Adrenal gland (tissue), 12 donors: ENCODE results near the gene ZBTB32. TPM values are rescaled to one million over a fixed set of nuclear protein-coding genes. Genes with fewer than 3 reads are reported as not detected.

Source experiments
- DNase-seq, 7 donors: peaks; one replicate each; pipeline ENCODE4 v3.0.0-alpha.2; 2019 to 2020
- H3K27ac ChIP-seq, 5 donors: fragments of 200-600 bp; sonication (generic) in 4 of 5; 1 replicate in 3 of 5; 2 replicates in 2 of 5; pipeline versions ENCODE4 v1.5.1 to v1.8.0; 2016 to 2020; ENCODE audit warnings: mild to moderate bottlenecking in 1 of 5
- H3K27me3 ChIP-seq: fragments of 200-600 bp; 2 replicates; pipeline ENCODE4 v1.8.0; 2021
- H3K36me3 ChIP-seq, 2 donors: fragments of 200-600 bp; replicated peaks in 1 of 2; 1 replicate in 1 of 2; 2 replicates in 1 of 2; pipeline versions ENCODE4 v1.5.1 to v1.8.0; 2018 to 2022
- H3K4me1 ChIP-seq, 2 donors: fragments of 200-600 bp; replicated peaks in 1 of 2; 1 replicate in 1 of 2; 2 replicates in 1 of 2; pipeline versions ENCODE4 v1.5.1 to v1.8.0; 2018 to 2021
- H3K4me3 ChIP-seq, 4 donors: fragments of 200-600 bp; sonication (generic) in 3 of 4; one replicate each; pipeline ENCODE4 v1.5.1; 2016 to 2018
- H3K9me3 ChIP-seq, 3 donors: fragments of 200-600 bp; sonication (generic) in 1 of 3; replicated peaks in 1 of 3; 1 replicate in 2 of 3; 2 replicates in 1 of 3; pipeline versions ENCODE4 v1.5.1 to v1.8.0; 2016 to 2021
- POLR2A ChIP-seq, 2 donors: fragments of 450-650 bp; IDR thresholded peaks; one replicate each; pipeline ENCODE4 v1.6.1; 2017; ENCODE audit warnings: antibody characterized with exemption in 2 of 2, mild to moderate bottlenecking in 2 of 2, moderate library complexity in 1 of 2
- WGBS, 4 donors: extraction: QIAGEN DNeasy Blood & Tissue Kit in 2 of 4; methylation state at CpG; one replicate each; pipeline versions ENCODE4 v1.1.5 to v1.1.7; 2013 to 2017; 5-methylcytosine and 5-hydroxymethylcytosine counted together
- intact Hi-C, 2 donors: fragments of 100-400 bp; cut with DNase I; formaldehyde crosslinking; loops; one replicate each; pipeline versions ENCODE4 v1.14.1 to v1.15.0; 2022 to 2023
- polyA plus RNA-seq, 3 donors: library from polyadenylated mRNA; stranded (reverse); fragments of 200-250 nt in 2 of 3; fragments of 350-450 nt in 1 of 3; fragmentation: Illumina TruSeq in 1 of 3; extraction: RNeasy Lipid Tissue Mini Kit (QIAGEN cat#74804) in 1 of 3; gene quantifications; one replicate each; pipeline ENCODE4 v1.2.3, GENCODE V29; 2013 to 2014
- total RNA-seq, 9 donors: library from RNA; depleted of rRNA in 4 of 9; stranded (reverse); fragments of >200 nt in 4 of 9; fragments of 120-200 nt in 1 of 9; fragmentation: NEBNext Ultra II Directional in 1 of 9; extraction: Animal tissue kit (Norgen Biotek cat#: 25700) in 1 of 9; gene quantifications; one replicate each; pipeline versions ENCODE4 v1.1.0 to v1.2.4, GENCODE V29; 2013 to 2023
- TF ChIP-seq, protein P1 (sequence below), 6 experiments: fragments of 450-650 bp in 4 of 6; fragments of 200-600 bp in 2 of 6; sonication (generic) in 1 of 6; IDR thresholded peaks; 1 replicate in 5 of 6; 2 replicates in 1 of 6; pipeline versions ENCODE4 v1.5.1 to v1.8.0; 2016 to 2021; ENCODE audit warnings: antibody characterized with exemption in 6 of 6, mild to moderate bottlenecking in 2 of 6, moderate library complexity in 1 of 6
- donor health status: healthy with polysubstance abuse.
- donor health status: Bipolar disorder and iron deficiency.
- donor health status: DM: yes; HTN: yes; CAD: no.
- donor health status: DM: no; HTN: no; CAD: no.
- donor health status: DM: no; HTN: no; CAD: no.
- donor health status: DM: yes; HTN: yes; CAD: no.

ZBTB32 gene
- total and polyA plus RNA-seq, 12 donors, result 0.27 to 0.40 (median 0.38) TPM; not detected in 9

DNA sequence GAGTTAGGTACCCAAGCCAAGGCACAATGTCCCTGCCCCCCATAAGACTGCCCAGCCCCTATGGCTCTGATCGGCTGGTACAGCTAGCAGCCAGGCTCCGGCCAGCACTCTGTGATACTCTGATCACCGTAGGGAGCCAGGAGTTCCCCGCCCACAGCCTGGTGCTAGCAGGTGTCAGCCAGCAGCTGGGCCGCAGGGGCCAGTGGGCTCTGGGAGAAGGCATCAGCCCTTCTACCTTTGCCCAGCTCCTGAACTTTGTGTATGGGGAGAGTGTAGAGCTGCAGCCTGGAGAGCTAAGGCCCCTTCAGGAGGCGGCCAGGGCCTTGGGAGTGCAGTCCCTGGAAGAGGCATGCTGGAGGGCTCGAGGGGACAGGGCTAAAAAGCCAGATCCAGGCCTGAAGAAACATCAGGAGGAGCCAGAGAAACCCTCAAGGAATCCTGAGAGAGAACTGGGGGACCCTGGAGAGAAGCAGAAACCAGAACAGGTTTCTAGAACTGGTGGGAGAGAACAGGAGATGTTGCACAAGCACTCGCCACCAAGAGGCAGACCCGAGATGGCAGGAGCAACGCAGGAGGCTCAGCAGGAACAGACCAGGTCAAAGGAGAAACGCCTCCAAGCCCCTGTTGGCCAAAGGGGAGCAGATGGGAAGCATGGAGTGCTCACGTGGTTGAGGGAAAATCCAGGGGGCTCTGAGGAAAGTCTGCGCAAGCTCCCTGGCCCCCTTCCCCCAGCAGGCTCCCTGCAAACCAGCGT is 10.4 kb downstream of the ZBTB32 start:
- intact Hi-C loops, result loop anchor here in 1 of 2 donors (10.0 kb wide), 1 partner anchor 170 kb away; the partner anchor contains the start of gene TMEM147
- no peak for DNase-seq
- Histone ChIP-seq H3K4me3 (no peak overlapping the region), H3K4me1 (peaks cover 21% of the 10 kb centered on the region in 2 donors), H3K27me3 (no peaks in the 10 kb centered on the region), H3K36me3 (peaks cover 0 to under 1% of the 10 kb centered on the region in 2 donors), H3K27ac (no peak overlapping the region), H3K9me3 (no peaks in the 10 kb centered on the region)
- TF ChIP-seq, protein P1, sequence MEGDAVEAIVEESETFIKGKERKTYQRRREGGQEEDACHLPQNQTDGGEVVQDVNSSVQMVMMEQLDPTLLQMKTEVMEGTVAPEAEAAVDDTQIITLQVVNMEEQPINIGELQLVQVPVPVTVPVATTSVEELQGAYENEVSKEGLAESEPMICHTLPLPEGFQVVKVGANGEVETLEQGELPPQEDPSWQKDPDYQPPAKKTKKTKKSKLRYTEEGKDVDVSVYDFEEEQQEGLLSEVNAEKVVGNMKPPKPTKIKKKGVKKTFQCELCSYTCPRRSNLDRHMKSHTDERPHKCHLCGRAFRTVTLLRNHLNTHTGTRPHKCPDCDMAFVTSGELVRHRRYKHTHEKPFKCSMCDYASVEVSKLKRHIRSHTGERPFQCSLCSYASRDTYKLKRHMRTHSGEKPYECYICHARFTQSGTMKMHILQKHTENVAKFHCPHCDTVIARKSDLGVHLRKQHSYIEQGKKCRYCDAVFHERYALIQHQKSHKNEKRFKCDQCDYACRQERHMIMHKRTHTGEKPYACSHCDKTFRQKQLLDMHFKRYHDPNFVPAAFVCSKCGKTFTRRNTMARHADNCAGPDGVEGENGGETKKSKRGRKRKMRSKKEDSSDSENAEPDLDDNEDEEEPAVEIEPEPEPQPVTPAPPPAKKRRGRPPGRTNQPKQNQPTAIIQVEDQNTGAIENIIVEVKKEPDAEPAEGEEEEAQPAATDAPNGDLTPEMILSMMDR (IDR thresholded peaks at IDR 0.05), result no peak
- TF ChIP-seq POLR2A (IDR thresholded peaks at IDR 0.05), result no peak
- 69 to 81% (median 78%) methylated on average over 10 to 14 of the region's 14 CpGs for WGBS, 4 donors

DNA sequence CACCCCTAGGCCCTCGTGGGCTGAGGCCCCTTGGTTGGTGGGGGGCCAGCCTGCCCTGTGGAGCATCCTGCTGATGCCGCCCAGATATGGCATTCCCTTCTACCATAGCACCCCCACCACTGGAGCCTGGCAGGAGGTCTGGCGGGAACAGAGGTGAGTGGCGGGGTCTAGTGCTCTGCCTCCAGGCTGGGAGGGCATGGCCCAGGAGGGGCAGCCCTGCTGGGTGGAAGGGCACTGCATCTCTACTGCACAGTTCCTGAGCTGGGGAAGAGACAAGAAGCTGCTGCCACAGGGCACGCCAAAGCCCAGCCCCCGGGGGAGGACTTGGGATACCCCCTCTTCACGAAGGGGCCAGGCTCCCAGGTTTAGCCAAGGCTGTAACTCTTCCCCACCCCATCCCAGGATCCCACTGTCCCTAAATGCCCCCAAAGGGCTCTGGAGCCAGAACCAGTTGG is 11.0 kb downstream of the ZBTB32 start:
- no peaks in the 10 kb centered on the region for H3K9me3 ChIP-seq
- intact Hi-C loops, result loop anchor here in 1 of 2 donors (10.0 kb wide), 1 partner anchor 171 kb away; the partner anchor contains the start of gene TMEM147
- TF ChIP-seq, protein P1 (IDR thresholded peaks at IDR 0.05), result no peak
- TF ChIP-seq POLR2A (IDR thresholded peaks at IDR 0.05), result no peak
- H3K27ac ChIP-seq, result no peak overlapping the region
- peaks cover 21 to 26% of the 10 kb centered on the region in 2 donors for H3K4me1 ChIP-seq
- peak in 2 of 7 donors; percentile 8 to 25 for DNase-seq
- peaks cover 0 to 6% of the 10 kb centered on the region in 2 donors for H3K36me3 ChIP-seq
- no peaks in the 10 kb centered on the region for H3K27me3 ChIP-seq
- 81 to 87% (median 82%) methylated on average over 6 to 7 of the region's 7 CpGs; no CpG with 5 or more reads in 1 of the 4 donors for WGBS, 4 donors
- H3K4me3 ChIP-seq, result peak overlapping the region in 1 of 4 donors; percentile 99

DNA sequence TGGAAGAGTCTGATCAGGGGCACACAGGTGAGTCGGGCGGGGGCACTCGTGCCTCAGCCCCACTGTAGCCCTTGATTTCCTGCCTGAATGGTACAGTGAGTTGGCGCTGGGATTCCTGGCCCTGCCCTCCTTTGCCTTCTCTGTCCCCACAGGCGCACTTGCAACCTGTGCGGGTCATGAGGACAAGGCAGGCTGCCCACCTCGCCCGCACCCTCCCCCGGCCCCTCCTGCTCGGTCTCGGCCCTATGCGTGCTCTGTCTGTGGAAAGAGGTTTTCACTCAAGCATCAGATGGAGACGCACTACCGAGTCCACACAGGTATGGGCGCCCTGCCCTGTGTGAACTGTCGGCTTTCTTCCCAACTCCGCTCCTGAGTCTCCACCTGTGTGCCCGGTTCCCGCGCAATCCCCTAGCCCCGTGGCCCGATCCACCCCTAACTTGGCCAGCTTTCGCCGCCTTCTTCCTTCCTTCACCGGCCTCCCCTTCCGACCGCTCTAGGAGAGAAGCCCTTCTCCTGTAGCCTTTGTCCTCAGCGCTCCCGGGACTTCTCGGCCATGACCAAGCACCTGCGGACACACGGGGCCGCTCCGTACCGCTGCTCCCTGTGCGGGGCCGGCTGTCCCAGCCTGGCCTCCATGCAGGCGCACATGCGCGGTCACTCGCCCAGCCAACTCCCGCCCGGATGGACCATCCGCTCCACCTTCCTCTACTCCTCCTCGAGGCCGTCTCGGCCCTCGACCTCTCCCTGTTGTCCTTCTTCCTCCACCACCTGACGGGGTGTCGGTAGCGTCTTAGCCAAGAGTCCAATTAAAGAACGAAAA is 11.8 kb downstream of the ZBTB32 start:
- TF ChIP-seq, protein P1 (IDR thresholded peaks at IDR 0.05), result no peak
- no peak for TF ChIP-seq POLR2A (IDR thresholded peaks at IDR 0.05)

More for the DNA sequence above, 11.8 kb downstream of the ZBTB32 start:
- H3K27me3 ChIP-seq, result no peaks in the 10 kb centered on the region
- peaks cover 21 to 26% of the 10 kb centered on the region in 2 donors for H3K4me1 ChIP-seq
- intact Hi-C loops, result loop anchor here in 1 of 2 donors (2.0 to 10.0 kb wide), 2 partner anchors 21 to 171 kb away; partner anchors contain the start of gene TMEM147
- 0 to 5% (median 3%) methylated on average over 33 to 52 of the region's 52 CpGs for WGBS, 4 donors
- peaks cover 0 to 12% of the 10 kb centered on the region in 2 donors for H3K36me3 ChIP-seq
- no peaks in the 10 kb centered on the region for H3K9me3 ChIP-seq
- DNase-seq, result peak; percentile 66 to 81 (median 72)
- peak overlapping the region; percentile 50 to 99 (median 70) for H3K27ac ChIP-seq
- H3K4me3 ChIP-seq, result peak overlapping the region; percentile 0 to 99 (median 56)
